CD8-positive, alpha-beta memory T cell (primary cell): ENCODE measurements around the gene CD164L2. TPM values are rescaled to one million over a fixed set of nuclear protein-coding genes. Genes with fewer than 3 reads are reported as not detected.

ENCODE experiments used
- CTCF ChIA-PET: fragments of 350-600 bp; sonication (Branson Sonifier 250); formaldehyde crosslinking; loops from one replicate; lab custom pipeline; 2021; ENCODE audit warnings: antibody characterized with exemption; lab: Charles Lee
- POLR2A ChIA-PET: fragments of 350-600 bp; sonication (Branson Sonifier 250); formaldehyde crosslinking; loops from one replicate; lab custom pipeline; 2021; ENCODE audit warnings: antibody characterized with exemption; lab: Charles Lee
- DNase-seq, 5 donors: peaks; one replicate each; pipeline versions ENCODE4 v3.0.0 to v3.0.0-alpha.2; 2020 to 2022; ENCODE audit warnings: mixed read lengths in 1 of 5
- H3K27ac ChIP-seq: one replicate; pipeline ENCODE4 v1.7.0; 2013; ENCODE audit warnings: low read depth, mild to moderate bottlenecking, low read length, moderate library complexity
- H3K27me3 ChIP-seq: 2 replicates; pipeline ENCODE4 v1.7.0; 2013; ENCODE audit warnings: low read length, mild to moderate bottlenecking; ENCODE audit not compliant: insufficient read depth, poor library complexity, severe bottlenecking
- H3K36me3 ChIP-seq: 2 replicates; pipeline ENCODE4 v1.7.0; 2013; ENCODE audit warnings: mild to moderate bottlenecking, low read length, moderate library complexity; ENCODE audit not compliant: insufficient read depth
- H3K4me1 ChIP-seq: 2 replicates; pipeline ENCODE4 v1.7.0; 2013; ENCODE audit warnings: mild to moderate bottlenecking, low read length, moderate library complexity; ENCODE audit not compliant: insufficient read depth
- H3K4me3 ChIP-seq: 2 replicates; pipeline ENCODE4 v1.7.0; 2013; ENCODE audit warnings: mild to moderate bottlenecking, low read length
- H3K9me3 ChIP-seq: 2 replicates; pipeline ENCODE4 v1.7.0; 2013; ENCODE audit warnings: mild to moderate bottlenecking, low read length
- H3K27ac Mint-ChIP-seq, 8 donors: one replicate each; pipeline ENCODE4 v1.8.0; 2020 to 2021; ENCODE audit warnings: mixed read lengths in 8 of 8, mild to moderate bottlenecking in 6 of 8, inconsistent platforms in 3 of 8, moderate library complexity in 3 of 8
- H3K27me3 Mint-ChIP-seq, 2 donors: one replicate each; pipeline ENCODE4 v1.8.0; 2020 to 2021; ENCODE audit warnings: mixed read lengths in 2 of 2, mild to moderate bottlenecking in 1 of 2, moderate library complexity in 1 of 2
- H3K36me3 Mint-ChIP-seq, 3 donors: one replicate each; pipeline ENCODE4 v1.8.0; 2020 to 2021; ENCODE audit warnings: mixed read lengths in 3 of 3, inconsistent platforms in 1 of 3, mild to moderate bottlenecking in 1 of 3
- H3K4me1 Mint-ChIP-seq, 3 donors: one replicate each; pipeline ENCODE4 v1.8.0; 2020 to 2021; ENCODE audit warnings: mixed read lengths in 3 of 3, inconsistent platforms in 1 of 3, mild to moderate bottlenecking in 1 of 3
- H3K4me3 Mint-ChIP-seq, 7 donors: one replicate each; pipeline ENCODE4 v1.8.0; 2020 to 2021; ENCODE audit warnings: mixed read lengths in 7 of 7, mild to moderate bottlenecking in 6 of 7, moderate library complexity in 4 of 7, inconsistent platforms in 2 of 7
- H3K9me3 Mint-ChIP-seq, 5 donors: one replicate each; pipeline ENCODE4 v1.8.0; 2020 to 2022; ENCODE audit warnings: mixed read lengths in 5 of 5, mild to moderate bottlenecking in 3 of 5, moderate library complexity in 2 of 5, inconsistent platforms in 1 of 5
- polyA plus RNA-seq: library from polyadenylated mRNA; unstranded; fragments of 300-500 nt; fragmentation: Illumina TruSeq; gene quantifications from one replicate; pipeline ENCODE4 v1.2.3, GENCODE V29; 2021
- total RNA-seq, 2 experiments: library from RNA; stranded (reverse); gene quantifications; one replicate each; pipeline ENCODE4 v1.2.3, GENCODE V29; 2021

The CD164L2 gene
- total and polyA plus RNA-seq, 3 experiments from 2014 or later = not detected

- peak in 4 of 5 donors; percentile 25 to 53 (median 36) for DNase-seq
- ChIA-PET POLR2A (interaction anchor here (0.5 to 1.3 kb wide), 3 partner anchors 9 to 17 kb away, joined by 3 to 4 read pairs (median 3); partner anchors contain the start of gene MAP3K6), CTCF (interaction anchor here (0.9 to 2.8 kb wide), 5 partner anchors 8 to 49 kb away, joined by 3 to 15 read pairs (median 4); no protein-coding TSS in a partner anchor)
- peak overlapping the region in 5 of 7 donors; percentile 6 to 54 (median 45) for H3K4me3 Mint-ChIP-seq
- peaks cover 17 to 38% (median 18%) of the 10 kb centered on the region in 3 donors for H3K4me1 Mint-ChIP-seq
- peaks cover 1 to 58% (median 4%) of the 10 kb centered on the region in 3 donors for H3K36me3 Mint-ChIP-seq
- peaks cover 9% of the 10 kb centered on the region for H3K36me3 ChIP-seq
- no peaks in the 10 kb centered on the region for H3K9me3 ChIP-seq
- H3K27me3 Mint-ChIP-seq = peaks cover 0 to 4% of the 10 kb centered on the region in 2 donors
- peaks cover 17% of the 10 kb centered on the region for H3K4me1 ChIP-seq
- H3K9me3 Mint-ChIP-seq = no peaks in the 10 kb centered on the region
- H3K27me3 ChIP-seq = no peaks in the 10 kb centered on the region
- H3K4me3 ChIP-seq = peak overlapping the region; percentile 41
- peak overlapping the region in 4 of 8 donors; percentile 29 to 73 (median 66) for H3K27ac Mint-ChIP-seq
- no peak overlapping the region for H3K27ac ChIP-seq
These were observed 34.0 kb downstream of the CD164L2 start for GRCh38 chr1:27348861-27349783.

- Mint-ChIP-seq H3K27ac (peak overlapping the region in 4 of 8 donors; percentile 54 to 85 (median 69)), H3K4me1 (peaks cover 23 to 51% (median 27%) of the 10 kb centered on the region in 3 donors), H3K4me3 (peak overlapping the region in 1 of 7 donors; percentile 16), H3K36me3 (peaks cover 0 to 61% (median 4%) of the 10 kb centered on the region in 3 donors), H3K9me3 (no peaks in the 10 kb centered on the region), H3K27me3 (peaks cover 0 to 2% of the 10 kb centered on the region in 2 donors)
- Histone ChIP-seq H3K4me3 (no peak overlapping the region), H3K4me1 (peaks cover 24% of the 10 kb centered on the region), H3K9me3 (no peaks in the 10 kb centered on the region), H3K27me3 (no peaks in the 10 kb centered on the region), H3K27ac (no peak overlapping the region), H3K36me3 (peaks cover 9% of the 10 kb centered on the region)
- CTCF ChIA-PET = interaction anchor here (1.0 to 9.4 kb wide), 4 partner anchors 10 to 51 kb away, joined by 3 to 115 read pairs (median 8); partner anchors contain the start of gene MAP3K6
- DNase-seq = no peak
- POLR2A ChIA-PET = interaction anchor here (0.5 to 1.4 kb wide), 2 partner anchors 9 to 10 kb away, joined by 3 to 5 read pairs; no protein-coding TSS in a partner anchor
These were observed 36.0 kb downstream of the CD164L2 start for GRCh38 chr1:27346991-27347624.

GRCh38 chr1:27346357-27346756 is 36.8 kb downstream of the CD164L2 start:
- Histone ChIP-seq H3K27me3 (no peaks in the 10 kb centered on the region), H3K9me3 (no peaks in the 10 kb centered on the region), H3K36me3 (peaks cover 9% of the 10 kb centered on the region), H3K27ac (no peak overlapping the region), H3K4me1 (peaks cover 28% of the 10 kb centered on the region), H3K4me3 (no peak overlapping the region)
- Mint-ChIP-seq H3K9me3 (no peaks in the 10 kb centered on the region), H3K27ac (peak overlapping the region in 5 of 8 donors; percentile 13 to 81 (median 46)), H3K27me3 (peaks cover 0 to 2% of the 10 kb centered on the region in 2 donors), H3K36me3 (peaks cover 0 to 59% (median 4%) of the 10 kb centered on the region in 3 donors), H3K4me3 (peak overlapping the region in 4 of 7 donors; percentile 16 to 63 (median 55)), H3K4me1 (peaks cover 27 to 56% (median 31%) of the 10 kb centered on the region in 3 donors)
- ChIA-PET POLR2A (interaction anchor here (0.7 to 1.4 kb wide), 2 partner anchors 10 to 28 kb away, joined by 3 to 5 read pairs; no protein-coding TSS in a partner anchor), CTCF (interaction anchor here (1.3 to 9.4 kb wide), 3 partner anchors 11 to 21 kb away, joined by 3 to 115 read pairs (median 11); partner anchors contain the start of gene MAP3K6)
- no peak for DNase-seq

GRCh38 chr1:27345272-27345671 is 37.9 kb downstream of the CD164L2 start:
- H3K4me3 Mint-ChIP-seq = peak overlapping the region in 3 of 7 donors; percentile 78 to 82 (median 80)

GRCh38 chr1:27343639-27344025 is 39.5 kb downstream of the CD164L2 start:
- Histone ChIP-seq H3K4me3 (peak overlapping the region; percentile 100), H3K4me1 (peaks cover 35% of the 10 kb centered on the region), H3K36me3 (peaks cover 6% of the 10 kb centered on the region), H3K27ac (peak overlapping the region; percentile 85), H3K27me3 (no peaks in the 10 kb centered on the region), H3K9me3 (no peaks in the 10 kb centered on the region)
- peaks cover 0 to 2% of the 10 kb centered on the region in 2 donors for H3K27me3 Mint-ChIP-seq
- H3K27ac Mint-ChIP-seq = peak overlapping the region; percentile 90 to 99 (median 96)
- no peak for DNase-seq
- H3K4me1 Mint-ChIP-seq = peaks cover 43 to 77% (median 54%) of the 10 kb centered on the region in 3 donors
- POLR2A ChIA-PET = interaction anchor here (3.8 kb wide), 1 partner anchor 14 kb away, joined by 25 read pairs; no protein-coding TSS in a partner anchor
- CTCF ChIA-PET = interaction anchor here (0.9 to 9.4 kb wide), 4 partner anchors 11 to 52 kb away, joined by 3 to 115 read pairs (median 8); no protein-coding TSS in a partner anchor
- H3K36me3 Mint-ChIP-seq = peaks cover 0 to 44% (median 4%) of the 10 kb centered on the region in 3 donors
- no peaks in the 10 kb centered on the region for H3K9me3 Mint-ChIP-seq
- peak overlapping the region; percentile 92 to 100 (median 96) for H3K4me3 Mint-ChIP-seq

More at GRCh38 chr1:27345272-27345671, 37.9 kb downstream of the CD164L2 start:
- ChIA-PET CTCF (interaction anchor here (0.9 to 9.4 kb wide), 5 partner anchors 9 to 43 kb away, joined by 3 to 115 read pairs (median 4); no protein-coding TSS in a partner anchor), POLR2A (no interaction called here)
- H3K27ac ChIP-seq = no peak overlapping the region
- Mint-ChIP-seq H3K27ac (peak overlapping the region in 3 of 8 donors; percentile 54 to 87 (median 81)), H3K36me3 (peaks cover 0 to 52% (median 4%) of the 10 kb centered on the region in 3 donors), H3K4me1 (peaks cover 34 to 65% (median 39%) of the 10 kb centered on the region in 3 donors), H3K9me3 (no peaks in the 10 kb centered on the region), H3K27me3 (peaks cover 0 to 2% of the 10 kb centered on the region in 2 donors)
- H3K36me3 ChIP-seq = peaks cover 7% of the 10 kb centered on the region
- no peak overlapping the region for H3K4me3 ChIP-seq
- H3K9me3 ChIP-seq = no peaks in the 10 kb centered on the region
- no peak for DNase-seq
- H3K27me3 ChIP-seq = no peaks in the 10 kb centered on the region
- peaks cover 38% of the 10 kb centered on the region for H3K4me1 ChIP-seq

GRCh38 chr1:27342778-27343638 is 40.1 kb downstream of the CD164L2 start:
- peak overlapping the region; percentile 92 to 100 (median 96) for H3K4me3 Mint-ChIP-seq
- Histone ChIP-seq H3K36me3 (peaks cover 6% of the 10 kb centered on the region), H3K27me3 (no peaks in the 10 kb centered on the region), H3K9me3 (no peaks in the 10 kb centered on the region), H3K4me3 (peak overlapping the region; percentile 100), H3K4me1 (peaks cover 35% of the 10 kb centered on the region), H3K27ac (peak overlapping the region; percentile 85)
- peak overlapping the region; percentile 90 to 99 (median 96) for H3K27ac Mint-ChIP-seq
- H3K36me3 Mint-ChIP-seq = peaks cover 0 to 45% (median 4%) of the 10 kb centered on the region in 3 donors
- H3K4me1 Mint-ChIP-seq = peaks cover 42 to 77% (median 54%) of the 10 kb centered on the region in 3 donors
- ChIA-PET CTCF (interaction anchor here (0.9 to 9.4 kb wide), 9 partner anchors 10 to 264 kb away, joined by 3 to 115 read pairs (median 7); partner anchors contain the start of gene MAP3K6), POLR2A (interaction anchor here (2.0 to 3.8 kb wide), 2 partner anchors 14 to 19 kb away, joined by 8 to 25 read pairs; no protein-coding TSS in a partner anchor)
- no peaks in the 10 kb centered on the region for H3K9me3 Mint-ChIP-seq
- peaks cover 0 to 2% of the 10 kb centered on the region in 2 donors for H3K27me3 Mint-ChIP-seq
- peak; percentile 71 to 91 (median 83) for DNase-seq
